ENCODE results near the gene SLC38A8. TPM values are rescaled to one million over a fixed set of nuclear protein-coding genes. Genes with fewer than 3 reads are reported as not detected.

Gene SLC38A8
- polyA plus RNA-seq, 2 of the 4 experiments (the other 2 are of a cell fraction): not detected

- Histone ChIP-seq H3K4me3 (no peak overlapping the region), H3K4me1 (no peaks in the 10 kb centered on the region), H3K9me3 (no peaks in the 10 kb centered on the region), H3K4me2 (no peak overlapping the region), H3K27ac (no peak overlapping the region)
- 90% methylated on average over 13 of the region's 13 CpGs for WGBS (ENCODE audit: missing lambda C conversion rate)
- ATAC-seq (no peak), FAIRE-seq (no peak), DNase-seq (ENCODE audit: low read depth in 1 of 2, low spot score in 1 of 2) (no peak)
- POLR2A ChIA-PET: no interaction called here
- CTCF ChIA-PET: interaction anchor here (1.3 to 6.4 kb wide), 4 partner anchors 11 to 95 kb away, joined by 4 to 28 read pairs (median 6); partner anchors contain the start of gene OSGIN1
- no peak for TF ChIP-seq POLR2A (IDR thresholded peaks at IDR 0.05; ENCODE audit: low read length)
- no peak for TF ChIP-seq GATA3 (IDR thresholded peaks at IDR 0.05; ENCODE audit: borderline replicate concordance)
- no peak for TF ChIP-seq USF2 (IDR thresholded peaks at IDR 0.05)
- TF ChIP-seq NFE2L2 (conservative IDR thresholded peaks at IDR 0.05; ENCODE audit: low read length): no peak
- TF ChIP-seq FOSL2 (IDR thresholded peaks at IDR 0.05): no peak
- no peak for TF ChIP-seq FOSL2 (CRISPR knock-in tag; IDR thresholded peaks at IDR 0.05)
- no peak for TF ChIP-seq TFCP2L1 (CRISPR knock-in tag; IDR thresholded peaks at IDR 0.05)
- TF ChIP-seq SREBF2 (IDR thresholded peaks at IDR 0.05): no peak
- TF ChIP-seq, protein P1, sequence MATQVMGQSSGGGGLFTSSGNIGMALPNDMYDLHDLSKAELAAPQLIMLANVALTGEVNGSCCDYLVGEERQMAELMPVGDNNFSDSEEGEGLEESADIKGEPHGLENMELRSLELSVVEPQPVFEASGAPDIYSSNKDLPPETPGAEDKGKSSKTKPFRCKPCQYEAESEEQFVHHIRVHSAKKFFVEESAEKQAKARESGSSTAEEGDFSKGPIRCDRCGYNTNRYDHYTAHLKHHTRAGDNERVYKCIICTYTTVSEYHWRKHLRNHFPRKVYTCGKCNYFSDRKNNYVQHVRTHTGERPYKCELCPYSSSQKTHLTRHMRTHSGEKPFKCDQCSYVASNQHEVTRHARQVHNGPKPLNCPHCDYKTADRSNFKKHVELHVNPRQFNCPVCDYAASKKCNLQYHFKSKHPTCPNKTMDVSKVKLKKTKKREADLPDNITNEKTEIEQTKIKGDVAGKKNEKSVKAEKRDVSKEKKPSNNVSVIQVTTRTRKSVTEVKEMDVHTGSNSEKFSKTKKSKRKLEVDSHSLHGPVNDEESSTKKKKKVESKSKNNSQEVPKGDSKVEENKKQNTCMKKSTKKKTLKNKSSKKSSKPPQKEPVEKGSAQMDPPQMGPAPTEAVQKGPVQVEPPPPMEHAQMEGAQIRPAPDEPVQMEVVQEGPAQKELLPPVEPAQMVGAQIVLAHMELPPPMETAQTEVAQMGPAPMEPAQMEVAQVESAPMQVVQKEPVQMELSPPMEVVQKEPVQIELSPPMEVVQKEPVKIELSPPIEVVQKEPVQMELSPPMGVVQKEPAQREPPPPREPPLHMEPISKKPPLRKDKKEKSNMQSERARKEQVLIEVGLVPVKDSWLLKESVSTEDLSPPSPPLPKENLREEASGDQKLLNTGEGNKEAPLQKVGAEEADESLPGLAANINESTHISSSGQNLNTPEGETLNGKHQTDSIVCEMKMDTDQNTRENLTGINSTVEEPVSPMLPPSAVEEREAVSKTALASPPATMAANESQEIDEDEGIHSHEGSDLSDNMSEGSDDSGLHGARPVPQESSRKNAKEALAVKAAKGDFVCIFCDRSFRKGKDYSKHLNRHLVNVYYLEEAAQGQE (IDR thresholded peaks at IDR 0.05): no peak
- no peak for TF ChIP-seq ZFP36 (IDR thresholded peaks at IDR 0.05; ENCODE audit: borderline replicate concordance, partially characterized antibody)
- TF ChIP-seq, protein P2, sequence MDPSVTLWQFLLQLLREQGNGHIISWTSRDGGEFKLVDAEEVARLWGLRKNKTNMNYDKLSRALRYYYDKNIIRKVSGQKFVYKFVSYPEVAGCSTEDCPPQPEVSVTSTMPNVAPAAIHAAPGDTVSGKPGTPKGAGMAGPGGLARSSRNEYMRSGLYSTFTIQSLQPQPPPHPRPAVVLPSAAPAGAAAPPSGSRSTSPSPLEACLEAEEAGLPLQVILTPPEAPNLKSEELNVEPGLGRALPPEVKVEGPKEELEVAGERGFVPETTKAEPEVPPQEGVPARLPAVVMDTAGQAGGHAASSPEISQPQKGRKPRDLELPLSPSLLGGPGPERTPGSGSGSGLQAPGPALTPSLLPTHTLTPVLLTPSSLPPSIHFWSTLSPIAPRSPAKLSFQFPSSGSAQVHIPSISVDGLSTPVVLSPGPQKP (IDR thresholded peaks at IDR 0.05; ENCODE audit: low read depth, low read length): no peak
- no peak for TF ChIP-seq ATOH8 (CRISPR knock-in tag; IDR thresholded peaks at IDR 0.05; ENCODE audit: low read depth)
- TF ChIP-seq JUNB (IDR thresholded peaks at IDR 0.05): no peak
- TF ChIP-seq ZSCAN20 (CRISPR knock-in tag; IDR thresholded peaks at IDR 0.05): no peak
- no peak for TF ChIP-seq KDM5A (IDR thresholded peaks at IDR 0.05)
- no peak for TF ChIP-seq HOXB13 (CRISPR knock-in tag; IDR thresholded peaks at IDR 0.05; ENCODE audit: low read depth)
- no peak for TF ChIP-seq CBX8 (IDR thresholded peaks at IDR 0.05)
- no peak for TF ChIP-seq POLR2AphosphoS2 (conservative IDR thresholded peaks at IDR 0.05; ENCODE audit: low read length)
Measured at GRCh38 chr16:84048871-84049270, 6.3 kb upstream of the SLC38A8 start.

GRCh38 chr16:84048270-84048669 is 5.7 kb upstream of the SLC38A8 start:
- peak in 1 of 2 experiments; percentile 31; a peak in 1 of 5 replicates for TF ChIP-seq RAD21 (conservative IDR thresholded peaks at IDR 0.05 in 1 of 2, IDR thresholded peaks at IDR 0.05 in 1 of 2)
- no peak for TF ChIP-seq POLR2AphosphoS2 (conservative IDR thresholded peaks at IDR 0.05; ENCODE audit: low read length)
- ATAC-seq (peak in 1 of 2 experiments; percentile 42; a peak in 2 of 6 replicates), FAIRE-seq (no peak), DNase-seq (ENCODE audit: low read depth in 1 of 2, low spot score in 1 of 2) (peak in 1 of 2 experiments; percentile 22)
- Histone ChIP-seq H3K9me3 (no peaks in the 10 kb centered on the region), H3K4me3 (no peak overlapping the region), H3K4me2 (no peak overlapping the region), H3K27ac (no peak overlapping the region), H3K4me1 (no peaks in the 10 kb centered on the region)
- WGBS (ENCODE audit: missing lambda C conversion rate): 85% methylated on average over 7 of the region's 7 CpGs
- CTCF ChIA-PET: interaction anchor here (1.1 to 6.4 kb wide), 7 partner anchors 12 to 94 kb away, joined by 3 to 28 read pairs (median 4); partner anchors contain the start of gene OSGIN1
- POLR2A ChIA-PET: no interaction called here
